Naive thymus-derived CD4-positive, alpha-beta T cell (primary cell): ENCODE measurements around the gene ERGIC3. TPM values are rescaled to one million over a fixed set of nuclear protein-coding genes. Genes with fewer than 3 reads are reported as not detected.

ENCODE experiments used
- ATAC-seq: fragments of 150-1000 bp; cut with Tn5 transposase; 2 replicates; pipeline ENCODE4 v1.10.0; 2021; ENCODE audit warnings: mild to moderate bottlenecking, moderate library complexity
- CTCF ChIA-PET: fragments of 350-600 bp; sonication (Branson Sonifier 250); formaldehyde crosslinking; loops from one replicate; lab custom pipeline; 2021; ENCODE audit warnings: antibody characterized with exemption; lab: Charles Lee
- POLR2A ChIA-PET: fragments of 350-600 bp; sonication (Branson Sonifier 250); formaldehyde crosslinking; loops from one replicate; lab custom pipeline; 2021; ENCODE audit warnings: antibody characterized with exemption, inconsistent platforms; lab: Charles Lee
- DNase-seq, 9 donors: peaks; one replicate each; pipeline versions ENCODE4 v3.0.0 to v3.0.0-alpha.2; 2020 to 2022; ENCODE audit warnings: mixed read lengths in 1 of 9
- H3K27ac ChIP-seq: one replicate; pipeline ENCODE4 v1.7.0; 2013; ENCODE audit warnings: mild to moderate bottlenecking, low read depth, low read length, moderate library complexity
- H3K27me3 ChIP-seq, 2 donors: one replicate each; pipeline ENCODE4 v1.7.0; 2013; ENCODE audit warnings: low read length in 2 of 2, mild to moderate bottlenecking in 2 of 2, moderate library complexity in 2 of 2; ENCODE audit not compliant: control insufficient read depth in 2 of 2, insufficient read depth in 2 of 2
- H3K36me3 ChIP-seq, 3 experiments: 1 replicate in 2 of 3; 2 replicates in 1 of 3; pipeline ENCODE4 v1.7.0; 2013; ENCODE audit warnings: low read length in 3 of 3, mild to moderate bottlenecking in 3 of 3, moderate library complexity in 1 of 3; ENCODE audit not compliant: insufficient read depth in 3 of 3, control insufficient read depth in 2 of 3
- H3K4me1 ChIP-seq, 2 donors: one replicate each; pipeline ENCODE4 v1.7.0; 2013; ENCODE audit warnings: low read length in 2 of 2, mild to moderate bottlenecking in 2 of 2, moderate library complexity in 1 of 2; ENCODE audit not compliant: control insufficient read depth in 2 of 2, insufficient read depth in 2 of 2
- H3K4me3 ChIP-seq: 2 replicates; pipeline ENCODE4 v1.7.0; 2013; ENCODE audit warnings: mild to moderate bottlenecking, low read length
- H3K9me3 ChIP-seq, 3 experiments: 1 replicate in 2 of 3; 2 replicates in 1 of 3; pipeline ENCODE4 v1.7.0; 2013; ENCODE audit warnings: low read length in 3 of 3; ENCODE audit not compliant: control insufficient read depth in 2 of 3
- H3K27ac Mint-ChIP-seq, 9 donors: one replicate each; pipeline ENCODE4 v1.8.0; 2020 to 2022; ENCODE audit warnings: mixed read lengths in 9 of 9, mild to moderate bottlenecking in 8 of 9, moderate library complexity in 5 of 9, inconsistent platforms in 2 of 9
- H3K27me3 Mint-ChIP-seq, 5 donors: one replicate each; pipeline ENCODE4 v1.8.0; 2021 to 2022; ENCODE audit warnings: mixed read lengths in 5 of 5, mild to moderate bottlenecking in 1 of 5
- H3K36me3 Mint-ChIP-seq, 5 donors: one replicate each; pipeline ENCODE4 v1.8.0; 2020 to 2022; ENCODE audit warnings: mixed read lengths in 5 of 5, mild to moderate bottlenecking in 3 of 5, inconsistent platforms in 1 of 5
- H3K4me1 Mint-ChIP-seq, 7 donors: one replicate each; pipeline ENCODE4 v1.8.0; 2020 to 2022; ENCODE audit warnings: mixed read lengths in 7 of 7, mild to moderate bottlenecking in 3 of 7, inconsistent platforms in 1 of 7
- H3K4me3 Mint-ChIP-seq, 10 donors: one replicate each; pipeline ENCODE4 v1.8.0; 2020 to 2022; ENCODE audit warnings: mild to moderate bottlenecking in 10 of 10, mixed read lengths in 10 of 10, moderate library complexity in 6 of 10, inconsistent platforms in 2 of 10
- H3K9me3 Mint-ChIP-seq, 11 donors: one replicate each; pipeline ENCODE4 v1.8.0; 2020 to 2022; ENCODE audit warnings: mixed read lengths in 11 of 11, mild to moderate bottlenecking in 4 of 11, inconsistent platforms in 1 of 11, moderate library complexity in 1 of 11
- intact Hi-C, 2 donors: fragments of 100-400 bp; cut with micrococcal nuclease; formaldehyde crosslinking; loops; one replicate each; pipeline ENCODE4 v1.15.1; 2023
- polyA plus RNA-seq, 2 donors: library from polyadenylated mRNA; unstranded; fragments of 300-500 nt; fragmentation: Illumina TruSeq; gene quantifications; one replicate each; pipeline ENCODE4 v1.2.3, GENCODE V29; 2021
- total RNA-seq, 6 experiments: library from RNA in 5 of 6; stranded (reverse) in 5 of 6; gene quantifications; 1 replicate in 5 of 6; 2 replicates in 1 of 6; pipeline ENCODE4 v1.2.3 and lab custom pipeline; 2021 to 2026

Gene ERGIC3
- total and polyA plus RNA-seq, 7 experiments from 2014 or later = 135 to 158 (median 148) TPM

GRCh38 chr20:35502352-35502751 is 39.5 kb upstream of the ERGIC3 start:
- Histone ChIP-seq H3K27ac (no peak overlapping the region), H3K36me3 (peaks cover 22 to 99% (median 48%) of the 10 kb centered on the region in 3 experiments), H3K27me3 (no peaks in the 10 kb centered on the region), H3K9me3 (no peaks in the 10 kb centered on the region), H3K4me3 (no peak overlapping the region), H3K4me1 (peaks cover 0 to 7% of the 10 kb centered on the region in 2 donors)
- peaks cover 20 to 57% (median 36%) of the 10 kb centered on the region in 7 donors for H3K4me1 Mint-ChIP-seq
- H3K27ac Mint-ChIP-seq = peak overlapping the region in 7 of 9 donors; percentile 53 to 85 (median 66)
- peaks cover 34 to 70% (median 43%) of the 10 kb centered on the region in 5 donors for H3K36me3 Mint-ChIP-seq
- intact Hi-C loops = no loop called here
- ATAC-seq (peak; percentile 48), DNase-seq (no peak)
- H3K4me3 Mint-ChIP-seq = no peak overlapping the region
- CTCF ChIA-PET = no interaction called here
- POLR2A ChIA-PET = interaction anchor here (1.0 kb wide), 1 partner anchor 12 kb away, joined by 4 read pairs; no protein-coding TSS in a partner anchor
- no peaks in the 10 kb centered on the region for H3K27me3 Mint-ChIP-seq
- no peaks in the 10 kb centered on the region for H3K9me3 Mint-ChIP-seq

GRCh38 chr20:35503281-35503680 is 38.6 kb upstream of the ERGIC3 start:
- no peaks in the 10 kb centered on the region for H3K27me3 ChIP-seq
- H3K4me1 ChIP-seq = peaks cover 0 to 7% of the 10 kb centered on the region in 2 donors
- peaks cover 22 to 99% (median 47%) of the 10 kb centered on the region in 3 experiments for H3K36me3 ChIP-seq
- no peak overlapping the region for H3K4me3 ChIP-seq
- H3K9me3 ChIP-seq = no peaks in the 10 kb centered on the region
- DNase-seq (no peak), ATAC-seq (no peak)
- intact Hi-C loops = no loop called here
- Mint-ChIP-seq H3K4me3 (no peak overlapping the region), H3K4me1 (peaks cover 20 to 58% (median 36%) of the 10 kb centered on the region in 7 donors), H3K36me3 (peaks cover 34 to 63% (median 43%) of the 10 kb centered on the region in 5 donors), H3K9me3 (no peaks in the 10 kb centered on the region), H3K27me3 (no peaks in the 10 kb centered on the region), H3K27ac (peak overlapping the region in 6 of 9 donors; percentile 34 to 79 (median 62))
- no peak overlapping the region for H3K27ac ChIP-seq
- CTCF ChIA-PET = interaction anchor here (0.6 kb wide), 1 partner anchor 409 kb away, joined by 3 read pairs; no protein-coding TSS in a partner anchor
- POLR2A ChIA-PET = interaction anchor here (0.6 to 1.0 kb wide), 2 partner anchors 13 to 139 kb away, joined by 4 read pairs; no protein-coding TSS in a partner anchor

- Histone ChIP-seq H3K36me3 (peaks cover 27 to 99% (median 46%) of the 10 kb centered on the region in 3 experiments), H3K4me1 (peaks cover 0 to 7% of the 10 kb centered on the region in 2 donors), H3K27me3 (no peaks in the 10 kb centered on the region), H3K27ac (no peak overlapping the region), H3K9me3 (no peaks in the 10 kb centered on the region), H3K4me3 (no peak overlapping the region)
- no peak for DNase-seq
- Mint-ChIP-seq H3K27me3 (no peaks in the 10 kb centered on the region), H3K36me3 (peaks cover 36 to 65% (median 46%) of the 10 kb centered on the region in 5 donors), H3K27ac (peak overlapping the region; percentile 31 to 77 (median 66)), H3K4me3 (no peak overlapping the region), H3K4me1 (peaks cover 20 to 58% (median 36%) of the 10 kb centered on the region in 7 donors), H3K9me3 (no peaks in the 10 kb centered on the region)
- intact Hi-C loops = no loop called here
- ATAC-seq = no peak
- ChIA-PET CTCF (interaction anchor here (0.6 kb wide), 1 partner anchor 22 kb away, joined by 3 read pairs; no protein-coding TSS in a partner anchor), POLR2A (no interaction called here)
Measured at GRCh38 chr20:35503841-35504561, 37.9 kb upstream of the ERGIC3 start.

GRCh38 chr20:35504751-35505150 is 37.1 kb upstream of the ERGIC3 start:
- peaks cover 20 to 52% (median 32%) of the 10 kb centered on the region in 7 donors for H3K4me1 Mint-ChIP-seq
- H3K36me3 Mint-ChIP-seq = peaks cover 31 to 66% (median 41%) of the 10 kb centered on the region in 5 donors
- no peaks in the 10 kb centered on the region for H3K9me3 ChIP-seq
- peak overlapping the region in 6 of 9 donors; percentile 16 to 77 (median 66) for H3K27ac Mint-ChIP-seq
- H3K27ac ChIP-seq = no peak overlapping the region
- no peak overlapping the region for H3K4me3 Mint-ChIP-seq
- no peaks in the 10 kb centered on the region for H3K27me3 ChIP-seq
- no peaks in the 10 kb centered on the region for H3K9me3 Mint-ChIP-seq
- H3K4me3 ChIP-seq = no peak overlapping the region
- peaks cover 32 to 99% (median 38%) of the 10 kb centered on the region in 3 experiments for H3K36me3 ChIP-seq
- CTCF ChIA-PET = no interaction called here
- POLR2A ChIA-PET = no interaction called here
- no peaks in the 10 kb centered on the region for H3K27me3 Mint-ChIP-seq
- intact Hi-C loops = no loop called here
- ATAC-seq = no peak
- H3K4me1 ChIP-seq = peaks cover 0 to 7% of the 10 kb centered on the region in 2 donors
- no peak for DNase-seq

- Mint-ChIP-seq H3K4me3 (peak overlapping the region in 2 of 10 donors; percentile 30 to 42), H3K27ac (peak overlapping the region; percentile 63 to 91 (median 80)), H3K36me3 (peaks cover 24 to 56% (median 32%) of the 10 kb centered on the region in 5 donors), H3K9me3 (no peaks in the 10 kb centered on the region), H3K27me3 (no peaks in the 10 kb centered on the region), H3K4me1 (peaks cover 20 to 52% (median 32%) of the 10 kb centered on the region in 7 donors)
- intact Hi-C loops = no loop called here
- CTCF ChIA-PET = no interaction called here
- POLR2A ChIA-PET = no interaction called here
- no peaks in the 10 kb centered on the region for H3K9me3 ChIP-seq
- H3K27ac ChIP-seq = peak overlapping the region; percentile 7
- no peak for DNase-seq
- peaks cover 28 to 99% (median 30%) of the 10 kb centered on the region in 3 experiments for H3K36me3 ChIP-seq
- no peaks in the 10 kb centered on the region for H3K27me3 ChIP-seq
- no peak for ATAC-seq
- H3K4me3 ChIP-seq = no peak overlapping the region
- peaks cover 0 to 7% of the 10 kb centered on the region in 2 donors for H3K4me1 ChIP-seq
Measured at GRCh38 chr20:35506179-35506578, 35.7 kb upstream of the ERGIC3 start.

GRCh38 chr20:35506872-35507638 is 34.8 kb upstream of the ERGIC3 start:
- H3K4me3 Mint-ChIP-seq = no peak overlapping the region
- DNase-seq = no peak
- Histone ChIP-seq H3K4me3 (no peak overlapping the region), H3K4me1 (peaks cover 0 to 7% of the 10 kb centered on the region in 2 donors), H3K36me3 (peaks cover 22 to 99% (median 28%) of the 10 kb centered on the region in 3 experiments), H3K9me3 (no peaks in the 10 kb centered on the region), H3K27ac (peak overlapping the region; percentile 7), H3K27me3 (no peaks in the 10 kb centered on the region)
- intact Hi-C loops = no loop called here
- peak overlapping the region; percentile 45 to 91 (median 77) for H3K27ac Mint-ChIP-seq
- peaks cover 27 to 61% (median 31%) of the 10 kb centered on the region in 5 donors for H3K36me3 Mint-ChIP-seq
- no peaks in the 10 kb centered on the region for H3K27me3 Mint-ChIP-seq
- ATAC-seq = no peak
- POLR2A ChIA-PET = no interaction called here
- CTCF ChIA-PET = interaction anchor here (0.7 to 1.2 kb wide), 2 partner anchors 9 to 57 kb away, joined by 3 read pairs; no protein-coding TSS in a partner anchor
- H3K4me1 Mint-ChIP-seq = peaks cover 20 to 49% (median 32%) of the 10 kb centered on the region in 7 donors
- H3K9me3 Mint-ChIP-seq = no peaks in the 10 kb centered on the region
